Vagina (tissue), 2 donors: ENCODE data around the gene CASZ1. TPM values are rescaled to one million over a fixed set of nuclear protein-coding genes. Genes with fewer than 3 reads are reported as not detected.

Experiments
- DNase-seq, 2 donors: peaks; one replicate each; pipeline ENCODE4 v3.0.0-alpha.2; 2017; ENCODE audit errors: extremely low spot score in 2 of 2
- H3K27ac ChIP-seq: fragments of 200-600 bp; sonication (generic); one replicate; pipeline ENCODE4 v1.5.1; 2019
- H3K27me3 ChIP-seq: fragments of 200-600 bp; sonication (generic); one replicate; pipeline ENCODE4 v1.5.1; 2019
- H3K36me3 ChIP-seq, 2 donors: fragments of 200-600 bp; sonication (generic); one replicate each; pipeline ENCODE4 v1.5.1; 2017 to 2019
- H3K4me1 ChIP-seq: fragments of 200-600 bp; sonication (generic); one replicate; pipeline ENCODE4 v1.5.1; 2019
- H3K4me3 ChIP-seq, 2 donors: fragments of 200-600 bp; sonication (generic); 1 replicate in 1 of 2; 2 replicates in 1 of 2; pipeline ENCODE4 v1.5.1; 2016 to 2019
- H3K9me3 ChIP-seq: fragments of 200-600 bp; sonication (generic); one replicate; pipeline ENCODE4 v1.5.1; 2019
- CTCF ChIP-seq, 3 experiments: fragments of 450-650 bp in 2 of 3; fragments of 200-600 bp in 1 of 3; sonication (generic) in 1 of 3; IDR thresholded peaks; one replicate each; pipeline ENCODE4 v1.5.1; 2017 to 2019; ENCODE audit warnings: antibody characterized with exemption in 3 of 3, mild to moderate bottlenecking in 2 of 3, moderate library complexity in 2 of 3
- POLR2A ChIP-seq, 2 donors: fragments of 450-650 bp; IDR thresholded peaks; one replicate each; pipeline ENCODE4 v1.6.1; 2017; ENCODE audit warnings: antibody characterized with exemption in 2 of 2, mild to moderate bottlenecking in 2 of 2, moderate library complexity in 2 of 2
- POLR2AphosphoS5 ChIP-seq, 2 donors: sonication (generic); formaldehyde crosslinking; IDR thresholded peaks; one replicate each; pipeline ENCODE4 v1.9.0; 2017; ENCODE audit warnings: antibody characterized with exemption in 2 of 2, mild to moderate bottlenecking in 2 of 2, low read depth in 1 of 2; ENCODE audit not compliant: insufficient read depth in 1 of 2
- intact Hi-C: fragments of 100-400 bp; cut with DNase I; formaldehyde crosslinking; loops from one replicate; pipeline ENCODE4 v1.15.1; 2023
- total RNA-seq: library from RNA; depleted of rRNA; stranded (reverse); fragments of >200 nt; gene quantifications from one replicate; pipeline ENCODE4 v1.2.3, GENCODE V29; 2016

The CASZ1 gene
- total RNA-seq, 1 donor from 2014 or later = 30.7 TPM

DNA sequence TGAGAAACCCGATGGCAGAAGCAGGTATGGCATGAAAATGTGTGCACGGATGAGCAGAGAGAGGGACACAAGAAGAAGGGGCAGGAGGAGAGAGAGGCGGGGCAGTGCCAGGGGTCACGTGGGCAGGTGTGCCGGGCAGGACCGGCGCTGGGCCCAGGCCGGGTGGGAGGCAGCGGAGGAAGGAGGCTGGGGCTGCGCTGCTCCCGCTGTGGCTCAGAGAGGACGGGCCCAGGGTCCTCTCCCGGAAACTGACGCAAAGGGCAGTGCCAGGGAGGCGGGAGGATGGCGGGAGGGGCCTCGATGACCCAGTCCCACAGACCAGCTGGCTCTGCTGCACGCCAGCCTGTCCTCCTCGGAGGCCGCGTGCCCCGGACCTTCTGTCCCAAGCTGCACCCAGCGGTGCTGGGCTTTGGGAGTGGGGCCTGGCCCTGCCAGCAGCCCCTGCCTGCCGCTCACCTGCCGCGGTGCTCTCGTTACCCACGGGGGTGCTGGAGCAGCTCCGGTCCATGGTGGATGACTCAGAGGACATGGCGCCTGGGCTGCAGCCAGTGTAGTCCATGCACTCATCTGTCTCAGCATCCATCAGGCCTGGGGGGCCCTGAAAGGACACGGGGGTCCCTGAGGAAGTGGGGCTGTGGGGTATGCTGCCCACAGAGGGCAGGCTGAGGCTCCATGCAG is 153.9 kb downstream of the CASZ1 start:
- Histone ChIP-seq H3K27me3 (peaks cover 4% of the 10 kb centered on the region), H3K4me3 (no peak overlapping the region), H3K27ac (no peak overlapping the region), H3K36me3 (peaks cover 0 to 15% of the 10 kb centered on the region in 2 donors), H3K9me3 (no peaks in the 10 kb centered on the region), H3K4me1 (peaks cover 19% of the 10 kb centered on the region)
- no peak for DNase-seq
- intact Hi-C loops = no loop called here
- TF ChIP-seq POLR2AphosphoS5 (IDR thresholded peaks at IDR 0.05; ENCODE audit: insufficient read depth in 1 of 2, low read depth in 1 of 2) (no peak), POLR2A (IDR thresholded peaks at IDR 0.05) (no peak), CTCF (IDR thresholded peaks at IDR 0.05) (no peak)

- no peak for DNase-seq
- Histone ChIP-seq H3K4me3 (no peak overlapping the region), H3K36me3 (peaks cover 0 to 15% of the 10 kb centered on the region in 2 donors), H3K4me1 (peaks cover 24% of the 10 kb centered on the region), H3K9me3 (no peaks in the 10 kb centered on the region), H3K27me3 (peaks cover 4% of the 10 kb centered on the region), H3K27ac (no peak overlapping the region)
- TF ChIP-seq POLR2A (IDR thresholded peaks at IDR 0.05) = no peak
- intact Hi-C loops = no loop called here
Observed at GRCh38 chr1:10641976-10642375, 154.5 kb downstream of the CASZ1 start.

- Histone ChIP-seq H3K4me1 (peaks cover 33% of the 10 kb centered on the region), H3K4me3 (no peak overlapping the region), H3K9me3 (no peaks in the 10 kb centered on the region), H3K27ac (no peak overlapping the region), H3K27me3 (peaks cover 4% of the 10 kb centered on the region), H3K36me3 (peaks cover 0 to 15% of the 10 kb centered on the region in 2 donors)
- intact Hi-C loops = no loop called here
- DNase-seq = no peak
- TF ChIP-seq CTCF (IDR thresholded peaks at IDR 0.05) (no peak), POLR2A (IDR thresholded peaks at IDR 0.05) (no peak), POLR2AphosphoS5 (IDR thresholded peaks at IDR 0.05; ENCODE audit: insufficient read depth in 1 of 2, low read depth in 1 of 2) (no peak)
Observed at GRCh38 chr1:10640843-10641553, 155.4 kb downstream of the CASZ1 start.

GRCh38 chr1:10639775-10640578 is 156.5 kb downstream of the CASZ1 start:
- Histone ChIP-seq H3K4me1 (peaks cover 43% of the 10 kb centered on the region), H3K27ac (no peak overlapping the region), H3K9me3 (no peaks in the 10 kb centered on the region), H3K36me3 (peaks cover 0 to 9% of the 10 kb centered on the region in 2 donors), H3K4me3 (no peak overlapping the region), H3K27me3 (peaks cover 4% of the 10 kb centered on the region)
- TF ChIP-seq POLR2A (IDR thresholded peaks at IDR 0.05) = no peak
- peak in 1 of 2 donors; percentile 20 for TF ChIP-seq POLR2AphosphoS5 (IDR thresholded peaks at IDR 0.05; ENCODE audit: insufficient read depth in 1 of 2, low read depth in 1 of 2)
- no peak for TF ChIP-seq CTCF (IDR thresholded peaks at IDR 0.05)
- DNase-seq = no peak
- intact Hi-C loops = no loop called here

GRCh38 chr1:10639011-10639774 is 157.3 kb downstream of the CASZ1 start:
- intact Hi-C loops = no loop called here
- H3K27ac ChIP-seq = no peak overlapping the region
- no peaks in the 10 kb centered on the region for H3K9me3 ChIP-seq
- no peak for DNase-seq
- TF ChIP-seq CTCF (IDR thresholded peaks at IDR 0.05) (no peak), POLR2AphosphoS5 (IDR thresholded peaks at IDR 0.05; ENCODE audit: insufficient read depth in 1 of 2, low read depth in 1 of 2) (no peak), POLR2A (IDR thresholded peaks at IDR 0.05) (no peak)
- H3K4me3 ChIP-seq = no peak overlapping the region
- H3K4me1 ChIP-seq = peaks cover 51% of the 10 kb centered on the region
- H3K36me3 ChIP-seq = peaks cover 0 to 6% of the 10 kb centered on the region in 2 donors
- H3K27me3 ChIP-seq = peaks cover 4% of the 10 kb centered on the region
